Spleen (tissue), 7 donors: ENCODE measurements around the gene ZRANB1.
A peak's percentile ranks its signal among the peaks of the same experiment; 100 is the strongest.

ENCODE experiments used
- POLR2A ChIP-seq, 3 donors: fragments of 450-650 bp; IDR thresholded peaks; one replicate each; pipeline ENCODE4 v1.5.1; 2017; ENCODE audit warnings: antibody characterized with exemption in 3 of 3, mild to moderate bottlenecking in 1 of 3
- POLR2AphosphoS5 ChIP-seq, 3 donors: sonication (generic); formaldehyde crosslinking; IDR thresholded peaks; one replicate each; pipeline ENCODE4 v1.5.1; 2017; ENCODE audit warnings: antibody characterized with exemption in 3 of 3
- TF ChIP-seq, protein P1 (sequence below), 11 experiments: fragments of 200-600 bp in 7 of 11; fragments of 450-650 bp in 4 of 11; sonication (generic) in 4 of 11; IDR thresholded peaks in 8 of 11; conservative IDR thresholded peaks in 3 of 11; 1 replicate in 7 of 11; 2 replicates in 4 of 11; pipeline versions ENCODE4 v1.4.0 to v1.8.0; 2016 to 2021; ENCODE audit warnings: antibody characterized with exemption in 11 of 11, inconsistent platforms in 4 of 11, mild to moderate bottlenecking in 1 of 11
- donor health status: DM: no; HTN: no; CAD: no; lungs with moderate emphysema.
- donor health status: DM: no; HTN: no; CAD: no.
- donor health status: DM: no; HTN: no; CAD: no.

DNA sequence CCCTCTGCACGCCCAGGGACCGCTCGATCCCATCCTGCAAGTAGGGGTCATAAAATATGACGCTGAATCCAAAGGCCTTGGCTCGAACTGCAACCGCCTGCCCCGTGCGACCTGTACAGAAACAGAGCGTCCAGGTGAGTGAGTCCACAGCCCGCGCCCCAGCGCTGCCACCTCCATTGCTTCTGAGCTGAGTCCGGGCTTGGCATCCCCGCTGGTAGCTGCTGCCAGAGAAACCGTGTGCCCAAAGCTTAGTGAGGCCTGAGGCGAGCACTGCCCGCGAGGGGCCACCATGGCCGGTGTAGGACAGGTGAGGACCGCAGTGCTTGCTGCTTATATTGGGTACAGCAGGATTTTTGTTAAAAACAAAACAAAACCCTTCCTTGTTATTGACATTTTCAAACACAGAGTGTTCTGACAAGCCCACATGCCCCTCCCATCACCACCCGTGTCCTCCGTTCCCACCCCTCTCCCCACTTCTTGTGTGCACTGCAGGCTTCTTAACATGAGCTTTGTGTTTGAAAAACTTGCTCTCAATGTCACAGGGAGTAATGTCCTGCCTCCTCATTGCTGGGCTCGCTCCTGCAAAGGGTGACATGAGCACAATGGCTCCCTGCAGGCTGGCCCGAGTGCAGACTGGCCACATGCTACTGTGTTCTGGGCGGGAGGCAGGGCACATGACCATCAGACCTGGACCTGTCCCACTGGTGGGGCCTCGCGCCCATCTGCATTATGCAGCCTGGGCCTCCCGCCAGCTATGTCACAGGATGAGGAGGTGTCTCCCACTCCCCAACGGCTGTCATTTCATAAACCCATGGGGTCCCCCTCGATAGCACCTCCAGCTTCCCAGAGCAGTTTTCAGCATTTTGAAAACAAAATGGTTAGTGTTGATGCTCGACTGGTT is 52.9 kb downstream of the ZRANB1 start:
- TF ChIP-seq, protein P1, sequence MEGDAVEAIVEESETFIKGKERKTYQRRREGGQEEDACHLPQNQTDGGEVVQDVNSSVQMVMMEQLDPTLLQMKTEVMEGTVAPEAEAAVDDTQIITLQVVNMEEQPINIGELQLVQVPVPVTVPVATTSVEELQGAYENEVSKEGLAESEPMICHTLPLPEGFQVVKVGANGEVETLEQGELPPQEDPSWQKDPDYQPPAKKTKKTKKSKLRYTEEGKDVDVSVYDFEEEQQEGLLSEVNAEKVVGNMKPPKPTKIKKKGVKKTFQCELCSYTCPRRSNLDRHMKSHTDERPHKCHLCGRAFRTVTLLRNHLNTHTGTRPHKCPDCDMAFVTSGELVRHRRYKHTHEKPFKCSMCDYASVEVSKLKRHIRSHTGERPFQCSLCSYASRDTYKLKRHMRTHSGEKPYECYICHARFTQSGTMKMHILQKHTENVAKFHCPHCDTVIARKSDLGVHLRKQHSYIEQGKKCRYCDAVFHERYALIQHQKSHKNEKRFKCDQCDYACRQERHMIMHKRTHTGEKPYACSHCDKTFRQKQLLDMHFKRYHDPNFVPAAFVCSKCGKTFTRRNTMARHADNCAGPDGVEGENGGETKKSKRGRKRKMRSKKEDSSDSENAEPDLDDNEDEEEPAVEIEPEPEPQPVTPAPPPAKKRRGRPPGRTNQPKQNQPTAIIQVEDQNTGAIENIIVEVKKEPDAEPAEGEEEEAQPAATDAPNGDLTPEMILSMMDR (IDR thresholded peaks at IDR 0.05 in 8 of 11, conservative IDR thresholded peaks at IDR 0.05 in 3 of 11) = no peak
- TF ChIP-seq POLR2A (IDR thresholded peaks at IDR 0.05) (no peak), POLR2AphosphoS5 (IDR thresholded peaks at IDR 0.05) (peak in 1 of 3 donors; percentile 62)
